ENCODE results near the gene FOXK1.

GRCh38 chr7:4774658-4775249 lies 92.7 kb downstream of the FOXK1 start:
- TF ChIP-seq CTCF (IDR thresholded peaks at IDR 0.05), result no peak
- no peak for TF ChIP-seq ZFX (IDR thresholded peaks at IDR 0.05; ENCODE audit: borderline replicate concordance)

Data from 22Rv1 (cell line).